ENCODE data around the gene RGS13.

The RGS13 gene, protein sequence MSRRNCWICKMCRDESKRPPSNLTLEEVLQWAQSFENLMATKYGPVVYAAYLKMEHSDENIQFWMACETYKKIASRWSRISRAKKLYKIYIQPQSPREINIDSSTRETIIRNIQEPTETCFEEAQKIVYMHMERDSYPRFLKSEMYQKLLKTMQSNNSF

DNA sequence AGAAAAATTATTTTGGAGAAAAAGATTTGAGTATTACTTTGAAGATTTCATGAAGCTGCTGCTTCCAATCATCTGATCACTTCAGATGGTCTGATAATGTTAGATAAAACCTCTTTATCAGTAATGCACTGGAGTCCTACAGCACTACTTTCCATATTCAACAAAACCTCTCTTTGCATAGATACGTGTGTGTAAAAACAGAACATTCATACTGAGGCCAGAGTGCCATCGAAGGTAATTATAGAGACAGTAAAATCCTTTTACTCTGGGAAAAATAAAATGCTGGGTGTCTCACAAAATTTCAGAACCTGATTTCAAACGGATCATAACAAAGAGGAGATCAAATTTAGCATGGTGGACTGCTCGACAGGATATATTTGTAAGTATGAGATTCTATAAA, at the start of gene RGS13:
Gene RGS13, plus strand, starts transcription at position 209 of the 400 bp plus-strand sequence. CDS start 8,188 bp downstream, outside the sequence.
- DNase-seq (ENCODE audit: low spot score) = no peak
- FAIRE-seq = no peak

DNA sequence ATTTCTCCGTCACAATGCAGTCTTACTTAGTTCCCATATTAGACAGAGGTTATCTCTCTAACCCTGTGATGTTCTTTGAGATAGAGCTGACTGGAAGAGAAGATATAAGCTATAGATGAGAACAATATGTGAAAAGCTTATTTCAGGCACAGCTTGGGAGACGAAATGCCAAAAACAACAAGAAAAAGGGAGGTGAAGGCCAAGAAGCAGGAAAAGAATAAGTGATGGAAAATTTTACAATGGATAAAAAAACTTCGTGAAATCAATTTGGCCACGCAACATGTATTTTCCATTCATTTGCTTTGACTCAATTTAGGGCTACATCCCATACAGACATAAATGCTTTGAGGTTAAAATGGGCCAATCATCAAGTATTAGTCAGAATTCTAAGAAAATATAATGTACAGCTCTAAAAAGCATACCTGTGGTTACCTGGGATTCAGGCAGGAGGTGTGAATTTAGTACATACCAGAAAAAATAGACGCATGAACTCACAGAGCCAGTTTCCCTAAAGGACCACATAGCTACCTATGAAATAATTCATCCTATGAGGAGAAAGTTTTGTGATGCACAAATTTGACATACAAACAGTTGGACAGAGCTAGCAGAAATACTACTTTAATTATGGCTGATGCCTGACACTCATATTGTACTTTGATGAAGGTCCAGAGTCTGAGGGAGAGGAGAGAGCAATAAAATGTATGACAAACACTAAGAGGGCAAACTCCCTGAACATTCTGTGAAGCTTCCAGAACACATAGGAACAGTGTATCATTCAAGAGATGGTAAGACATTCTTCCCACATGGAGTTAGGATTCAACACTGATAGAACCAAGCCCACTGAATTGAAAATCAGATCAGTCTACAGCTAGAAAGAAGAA, 48.3 kb upstream of the RGS13 start:
- no peak for DNase-seq (ENCODE audit: low spot score)
- FAIRE-seq = no peak

DNA sequence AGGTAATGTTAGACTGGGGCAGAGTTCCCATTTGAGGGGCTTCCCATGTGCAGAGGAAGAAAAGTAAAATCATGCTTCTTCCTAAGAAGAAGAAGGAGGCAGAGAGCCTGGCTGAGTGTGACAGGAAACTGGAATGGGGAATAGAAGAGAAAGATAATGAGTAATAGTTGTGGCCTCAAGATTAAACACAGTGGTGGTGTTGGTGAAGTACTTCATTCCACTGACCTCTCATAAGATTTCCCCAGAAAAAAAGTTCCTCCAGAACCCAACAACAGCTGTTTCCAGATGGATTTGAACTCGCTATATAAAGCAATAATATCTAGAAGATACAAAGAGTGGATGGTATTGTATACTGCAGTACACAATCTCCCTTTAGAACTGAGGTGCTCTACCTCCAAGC, 47.4 kb upstream of the RGS13 start:
- DNase-seq (ENCODE audit: low spot score) (no peak), FAIRE-seq (peak; percentile 22)

DNA sequence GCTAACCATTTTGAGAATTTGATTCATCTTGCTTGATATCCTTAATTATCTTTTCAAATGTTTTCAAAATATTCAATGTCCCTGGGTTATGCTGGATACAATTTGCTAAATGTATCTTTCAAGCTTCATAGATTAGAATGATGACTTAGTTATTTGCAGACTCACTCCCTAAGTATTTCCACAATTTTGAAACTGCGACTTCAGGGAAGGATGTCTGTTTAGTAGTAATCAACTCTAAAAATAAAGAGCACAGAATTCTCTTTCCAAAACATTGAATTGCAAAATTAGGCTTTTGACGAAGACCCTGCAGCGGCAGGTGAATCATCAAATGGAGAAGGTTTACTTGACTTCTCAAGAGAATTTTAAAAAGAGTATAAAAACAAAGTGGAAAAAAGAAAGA, 46.1 kb upstream of the RGS13 start:
- FAIRE-seq = no peak

DNA sequence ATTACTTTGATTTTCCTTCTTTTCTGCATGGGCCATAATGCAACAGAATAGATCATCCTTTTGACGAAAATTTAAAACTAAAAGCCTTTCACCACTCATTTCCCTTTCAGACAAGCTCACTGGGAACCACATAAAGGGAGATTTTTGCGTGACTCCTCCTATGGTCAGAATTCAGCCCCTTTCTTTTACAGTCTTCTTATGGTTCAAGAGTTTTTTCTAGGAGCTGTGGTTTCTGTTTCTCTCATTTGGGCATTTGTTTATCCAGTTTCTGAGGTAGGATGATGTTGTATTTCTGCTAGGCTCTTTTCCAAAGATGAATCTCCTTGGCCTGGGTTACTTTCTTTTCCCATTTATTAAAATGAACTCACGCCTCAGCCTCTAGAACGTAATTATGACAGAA, 43.4 kb upstream of the RGS13 start:
- FAIRE-seq = no peak

More for the DNA sequence above, 46.1 kb upstream of the RGS13 start:
- no peak for DNase-seq (ENCODE audit: low spot score)

DNA sequence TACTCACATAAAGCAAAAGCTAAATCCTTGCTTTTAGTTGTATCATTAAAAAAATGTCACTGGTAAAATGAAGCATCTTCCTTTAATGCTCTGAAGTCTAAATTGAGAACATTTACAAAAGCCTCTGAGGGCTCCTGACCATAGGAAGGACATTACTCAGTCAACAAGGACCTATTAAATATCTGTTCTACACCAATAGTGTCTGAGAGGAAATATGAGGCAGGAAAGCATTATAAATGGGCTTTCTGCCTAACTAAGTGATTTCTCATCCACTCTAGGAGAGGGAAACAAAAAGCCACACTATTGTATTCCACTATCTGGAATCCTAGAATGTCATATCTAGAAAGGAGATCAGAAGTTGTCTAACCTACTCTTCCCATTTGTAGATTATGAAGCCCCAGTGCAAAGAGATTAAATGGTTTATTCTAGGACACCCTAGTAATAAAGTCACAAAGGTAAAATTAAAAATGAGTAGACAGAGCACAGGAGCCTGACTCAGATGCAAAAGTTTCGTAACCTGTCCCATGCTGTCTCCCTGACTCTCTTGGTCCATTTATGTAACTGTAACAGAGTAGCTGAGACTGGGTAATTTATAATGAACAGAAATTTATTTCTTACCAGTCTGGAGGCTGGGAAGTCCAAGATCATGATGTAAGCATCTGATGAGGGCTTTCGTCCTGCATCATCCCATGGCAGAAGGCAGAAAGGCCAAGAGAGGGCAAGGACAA, 42.8 kb upstream of the RGS13 start:
- FAIRE-seq (no peak), DNase-seq (ENCODE audit: low spot score) (no peak)

More for the DNA sequence above, 43.4 kb upstream of the RGS13 start:
- no peak for DNase-seq (ENCODE audit: low spot score)

DNA sequence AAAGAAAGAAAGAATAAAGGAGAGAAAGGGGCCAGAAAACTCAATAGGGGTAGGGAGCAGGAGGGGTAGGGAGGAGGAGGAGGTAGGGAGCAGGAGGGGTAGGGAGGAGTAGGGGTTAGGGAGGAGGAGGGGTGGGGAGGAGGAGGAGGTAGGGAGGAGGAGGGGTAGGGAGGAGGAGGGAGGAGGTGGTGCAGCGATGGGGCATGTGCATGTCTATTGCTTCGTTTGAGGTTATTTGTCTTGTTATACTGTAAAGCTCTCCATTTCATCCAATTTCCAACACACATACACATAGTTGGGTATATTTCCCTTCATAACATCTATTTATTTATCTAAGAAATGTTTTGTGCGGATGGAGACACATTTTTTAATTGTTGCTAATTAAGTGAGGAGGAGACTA, 40.6 kb upstream of the RGS13 start:
- FAIRE-seq (no peak), DNase-seq (ENCODE audit: low spot score) (no peak)

DNA sequence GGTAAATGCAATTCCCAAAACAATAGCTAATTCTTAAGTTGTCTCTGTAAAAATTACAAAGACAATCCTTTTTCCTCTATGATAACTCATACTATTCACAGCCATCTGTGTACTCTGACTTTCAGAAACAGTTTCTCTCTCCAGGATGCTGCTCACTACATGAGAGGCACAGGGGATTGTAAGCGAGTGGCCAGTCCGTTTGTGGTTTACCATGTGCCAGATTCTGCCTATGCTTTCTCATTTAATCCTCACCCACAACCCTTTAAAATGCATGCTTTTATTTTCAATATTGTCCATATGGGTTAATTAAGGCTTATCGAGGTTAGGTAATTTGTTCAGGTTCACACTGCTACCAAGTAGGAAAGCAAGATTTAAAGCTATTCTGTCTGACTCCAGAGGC, 37.4 kb upstream of the RGS13 start:
- DNase-seq (ENCODE audit: low spot score) (no peak), FAIRE-seq (no peak)

DNA sequence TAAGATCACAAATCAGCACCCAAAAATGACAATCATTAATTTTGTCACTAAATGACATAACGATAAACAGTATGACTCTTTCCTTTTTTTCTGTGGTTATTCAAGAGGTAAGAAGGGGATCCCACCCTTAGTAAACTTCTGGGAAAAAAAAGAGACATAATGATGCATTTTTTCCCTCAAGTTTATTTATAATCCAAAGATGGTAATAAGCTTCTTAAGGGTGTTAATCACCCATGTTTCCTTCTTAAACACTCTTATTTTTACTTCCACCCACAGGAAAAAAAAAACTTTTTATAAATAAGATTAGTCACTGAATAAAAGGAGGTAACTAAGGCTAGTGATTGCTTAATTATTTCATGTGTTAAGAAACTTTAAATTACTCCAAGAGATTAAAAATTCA, 35.7 kb upstream of the RGS13 start:
- DNase-seq (ENCODE audit: low spot score) (no peak), FAIRE-seq (no peak)

DNA sequence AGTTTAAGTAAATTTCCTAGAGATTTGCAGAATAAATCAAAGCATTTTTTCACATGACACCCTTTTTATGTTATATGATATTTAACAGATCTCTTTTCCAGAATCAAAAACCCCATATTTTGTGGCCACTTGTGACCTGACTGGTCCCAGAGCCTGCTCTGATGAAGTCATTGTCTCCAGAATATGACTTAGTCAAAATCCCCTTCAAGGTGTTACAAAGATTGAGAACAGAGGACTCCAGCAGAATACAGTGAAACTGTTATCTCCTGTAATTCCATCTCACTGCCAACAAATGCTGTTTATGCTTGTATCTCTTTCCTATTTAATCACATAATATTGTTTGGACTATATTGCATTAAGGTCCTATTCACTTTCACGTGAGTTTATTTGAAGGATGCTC, 34.8 kb upstream of the RGS13 start:
- FAIRE-seq (no peak), DNase-seq (ENCODE audit: low spot score) (no peak)

DNA sequence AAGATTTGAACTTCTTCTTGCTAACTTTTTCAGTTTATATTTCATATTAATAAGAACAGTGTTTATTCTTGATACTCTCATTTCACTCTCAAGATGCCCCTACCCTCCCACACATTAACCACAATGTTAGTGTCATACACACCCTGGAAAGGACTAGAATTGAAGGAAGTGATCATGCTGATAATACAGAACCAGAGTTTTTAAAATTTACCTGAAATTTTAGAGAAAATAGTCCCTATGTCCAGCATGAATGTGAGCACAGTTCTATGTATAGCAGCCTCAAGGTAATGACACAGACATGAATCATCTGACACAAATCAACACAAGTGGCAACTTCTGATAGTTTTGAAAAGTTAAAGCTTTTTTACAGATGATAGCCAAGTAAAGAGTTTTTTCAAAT, 34.4 kb upstream of the RGS13 start:
- DNase-seq (ENCODE audit: low spot score) (peak; percentile 20), FAIRE-seq (peak; percentile 44)

DNA sequence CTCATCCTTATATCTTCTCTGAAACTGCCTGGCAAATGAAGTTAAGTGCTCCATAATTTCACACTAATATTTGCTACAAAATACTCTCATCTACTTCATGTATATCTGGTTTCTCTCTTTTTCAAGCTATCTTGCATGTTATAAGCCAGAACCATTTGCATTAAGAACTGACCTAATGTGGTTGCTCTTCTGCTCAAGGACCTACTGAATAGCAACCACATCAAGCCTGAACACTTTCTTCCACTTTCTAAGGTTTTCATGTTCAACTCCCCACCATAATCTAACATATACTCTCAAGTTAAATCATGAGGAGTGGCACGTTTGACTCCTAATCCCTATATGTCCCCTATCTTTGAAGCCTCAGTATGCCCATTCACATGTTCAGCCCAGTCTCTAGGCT, 33.2 kb upstream of the RGS13 start:
- DNase-seq (ENCODE audit: low spot score) (no peak), FAIRE-seq (no peak)

DNA sequence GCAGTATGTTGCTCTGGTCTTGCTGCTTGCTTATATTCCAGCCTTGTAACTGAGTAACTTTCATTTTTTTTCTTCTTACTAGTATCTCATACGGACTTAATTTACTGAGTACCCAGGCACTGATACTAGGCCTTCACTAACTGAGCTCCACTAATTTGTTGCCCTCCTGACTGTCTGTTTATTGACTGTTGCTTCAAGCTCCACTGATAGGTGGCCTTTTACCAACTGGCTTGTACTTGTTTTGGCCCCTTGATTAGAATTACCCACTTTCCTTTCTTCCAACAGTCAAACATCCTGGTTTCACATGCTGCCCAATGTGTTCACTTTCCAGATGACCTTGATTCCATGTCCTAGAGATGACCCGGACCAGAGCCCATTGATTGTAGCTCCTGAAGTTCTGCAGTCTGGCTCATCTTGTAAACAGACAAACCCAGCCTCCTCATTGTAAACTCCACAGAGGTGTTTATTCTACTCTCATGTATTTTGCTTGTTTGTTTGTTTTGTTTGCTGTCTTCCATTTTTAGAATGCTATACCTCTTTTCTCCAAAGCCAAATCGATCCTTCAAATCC, 32.6 kb upstream of the RGS13 start:
- FAIRE-seq = no peak
- no peak for DNase-seq (ENCODE audit: low spot score)

DNA sequence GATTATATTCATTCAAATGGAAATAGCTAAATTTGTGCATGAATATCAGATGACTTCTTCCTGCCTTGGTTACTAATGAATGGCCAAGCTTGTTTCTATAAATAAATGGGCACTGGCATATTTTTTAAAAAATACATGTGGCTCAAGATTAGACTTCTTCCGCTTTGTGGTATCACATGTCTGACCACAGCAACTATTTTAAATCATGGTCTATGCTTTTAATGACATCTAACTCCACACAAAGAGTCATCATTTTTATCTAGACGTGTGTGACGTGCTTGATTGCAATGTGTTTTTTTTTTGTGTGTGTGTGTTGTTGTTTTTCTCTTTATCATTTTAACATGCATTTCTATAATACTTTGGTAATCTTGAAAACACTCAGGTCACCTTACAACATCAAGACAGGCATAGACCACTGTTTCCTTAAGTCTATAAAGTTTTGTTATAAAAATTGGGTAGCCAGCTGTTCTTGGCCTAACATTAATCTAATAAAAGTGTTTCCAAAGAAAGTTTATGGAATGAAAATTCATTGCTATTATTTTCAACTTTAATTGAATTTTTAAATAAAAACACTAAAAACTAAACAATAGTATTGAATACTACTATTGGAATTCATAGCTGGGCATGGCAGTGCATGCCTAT, 30.8 kb upstream of the RGS13 start:
- FAIRE-seq (no peak), DNase-seq (ENCODE audit: low spot score) (no peak)

DNA sequence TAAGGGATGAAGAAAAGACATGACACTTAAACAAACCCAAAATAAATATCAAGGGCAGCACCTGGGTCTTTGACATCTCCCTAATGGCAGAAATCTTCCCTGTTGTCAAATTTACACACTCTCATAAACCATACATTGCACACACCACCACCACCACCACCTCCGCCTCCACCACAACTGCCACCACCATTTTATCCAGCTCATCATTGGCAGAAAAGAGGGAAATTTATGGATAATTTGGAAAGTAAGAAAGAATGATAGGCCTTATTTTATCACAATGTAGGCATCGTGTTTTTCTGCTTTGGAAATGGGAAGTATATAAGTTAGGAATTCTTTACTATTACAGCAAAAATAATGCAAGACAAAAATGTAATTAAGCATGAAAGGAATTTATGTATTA, 27.3 kb upstream of the RGS13 start:
- FAIRE-seq = no peak
- no peak for DNase-seq (ENCODE audit: low spot score)

DNA sequence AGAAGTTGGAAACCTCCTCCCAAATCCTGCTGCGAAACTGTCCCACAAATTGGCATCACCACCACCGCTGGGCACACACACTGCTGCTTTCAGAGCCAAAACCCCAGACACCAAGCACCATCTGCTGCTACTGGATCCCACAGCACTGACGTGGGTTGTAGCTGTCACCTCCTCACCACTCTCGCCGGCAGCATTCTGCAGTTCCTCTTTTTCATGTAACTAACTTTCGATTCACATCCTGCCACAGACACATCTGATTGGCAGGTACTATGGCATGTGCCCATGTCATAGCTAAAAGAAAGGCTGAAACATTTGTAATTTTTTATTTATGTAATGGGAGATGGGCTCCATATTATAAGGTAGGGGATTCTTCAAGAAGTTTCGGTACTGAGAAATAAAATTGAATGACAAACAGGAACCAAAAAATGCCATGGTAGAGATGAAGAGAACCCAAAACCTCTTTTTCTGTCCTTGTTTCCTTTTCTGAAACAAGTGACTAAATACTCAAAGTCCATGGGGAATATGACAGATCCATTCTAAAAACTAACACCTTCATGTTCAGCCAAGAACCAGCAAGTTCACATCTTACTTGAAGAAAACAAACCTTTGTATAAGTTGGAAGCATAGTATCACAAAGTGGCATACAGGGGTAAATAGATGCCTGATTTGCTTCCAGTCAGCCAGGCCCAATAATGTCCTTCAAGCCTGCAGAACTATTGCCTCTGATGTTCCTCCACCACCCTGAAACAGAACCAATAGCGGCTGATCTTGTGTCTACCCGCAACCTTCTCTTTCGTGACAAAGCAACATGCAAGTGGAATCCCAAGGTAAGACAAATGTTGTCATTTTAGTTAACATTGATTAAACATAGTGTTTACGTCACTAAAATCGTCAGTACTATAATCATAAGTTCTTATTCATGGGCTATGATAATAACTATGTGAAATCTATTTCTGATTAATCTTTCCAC, 26.6 kb upstream of the RGS13 start:
- DNase-seq (ENCODE audit: low spot score) = no peak
- FAIRE-seq = no peak

DNA sequence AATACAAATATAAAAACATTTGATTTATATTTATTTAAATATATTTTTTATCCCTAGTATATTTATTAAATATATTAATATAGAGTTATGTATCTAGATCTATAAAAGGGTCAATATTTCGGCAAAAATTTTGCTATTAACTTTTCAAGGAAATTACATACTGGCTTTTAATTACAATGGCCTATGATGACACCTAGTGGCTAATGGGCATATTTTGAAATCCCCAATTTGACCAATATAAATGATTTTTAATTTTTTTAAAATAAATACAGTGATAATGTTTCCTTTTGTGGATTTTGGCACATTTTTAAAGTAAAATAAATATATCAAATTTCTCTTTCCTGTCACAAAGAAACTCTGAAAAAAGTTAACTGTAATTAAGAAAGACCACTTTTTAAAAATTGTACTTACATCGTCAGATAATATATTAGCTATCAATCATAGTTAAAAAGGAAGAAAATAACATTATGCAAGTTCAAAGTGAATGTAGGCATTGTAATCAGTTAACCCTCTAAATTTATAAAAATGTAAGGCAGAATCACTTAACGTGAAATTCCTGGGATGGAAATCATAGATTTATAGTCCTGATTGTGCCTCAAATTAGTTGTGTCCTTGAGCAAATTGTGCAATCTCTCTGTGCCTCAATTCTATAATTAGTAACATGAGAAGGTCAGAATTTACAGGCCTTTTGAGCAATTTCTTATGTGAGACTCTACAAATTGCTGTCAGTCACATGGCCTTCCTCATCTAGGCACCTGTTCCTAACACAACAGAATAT, 25.6 kb upstream of the RGS13 start:
- peak; percentile 92 for FAIRE-seq
- DNase-seq (ENCODE audit: low spot score) = peak; percentile 22

DNA sequence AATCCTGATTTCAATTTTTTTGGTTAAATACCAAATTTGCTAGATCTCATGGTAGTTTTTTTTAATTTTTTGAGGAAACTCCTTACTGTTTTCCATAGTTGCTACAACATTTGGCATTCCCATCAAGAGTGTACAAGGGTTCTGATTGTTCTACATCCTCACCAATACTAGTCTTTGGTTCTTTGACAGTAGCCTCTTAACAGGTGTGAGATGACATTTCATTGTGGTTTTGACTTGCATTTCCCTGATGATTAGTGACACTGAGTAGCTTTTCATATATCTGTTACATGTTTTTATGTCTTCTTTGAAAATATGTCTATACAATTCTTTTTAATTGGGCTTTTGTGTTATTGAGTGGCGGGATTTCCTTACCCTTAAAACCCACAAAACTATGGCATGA, 20.9 kb upstream of the RGS13 start:
- no peak for FAIRE-seq
- DNase-seq (ENCODE audit: low spot score) = no peak

DNA sequence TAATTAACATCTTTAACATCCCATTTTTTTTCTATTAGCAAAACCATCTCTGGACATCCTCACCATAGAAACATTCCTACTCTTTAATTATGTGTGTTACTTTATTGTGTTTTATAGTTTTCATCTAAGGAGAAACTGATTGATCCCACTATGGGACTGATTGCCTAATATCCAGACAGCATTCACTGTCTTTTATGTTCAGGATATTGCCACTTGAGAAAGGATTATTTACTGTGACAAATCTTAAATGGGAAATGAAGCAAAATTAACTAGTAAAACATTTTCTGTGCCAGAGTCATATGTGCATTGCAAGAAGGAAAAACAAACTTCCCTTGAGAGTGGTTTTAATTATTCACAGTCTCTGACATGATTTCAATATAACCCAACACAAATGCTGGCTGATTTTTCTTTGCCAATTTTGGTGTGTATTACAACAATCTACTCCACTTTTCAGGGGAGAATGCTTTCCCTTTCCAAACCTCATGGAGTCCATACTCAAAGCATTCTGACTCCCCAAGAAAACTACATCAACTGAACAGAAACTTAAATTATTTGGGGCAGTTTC, 15.8 kb upstream of the RGS13 start:
- DNase-seq (ENCODE audit: low spot score) (no peak), FAIRE-seq (no peak)

Data from RCC 7860 (cell line).